MM.1S (cell line): ENCODE results near the gene CHD6.

ENCODE experiments used
- DNase-seq: peaks from one replicate; pipeline ENCODE4 v3.0.0-alpha.2; 2015
- H2AFZ ChIP-seq: fragments of 300-600 bp; sonication (generic); 2 replicates; pipeline ENCODE4 v1.6.0; 2016; ENCODE audit warnings: antibody characterized with exemption, low read length
- H3F3A ChIP-seq: fragments of 300-600 bp; sonication (generic); 2 replicates; pipeline ENCODE4 v1.6.1; 2016; ENCODE audit warnings: mild to moderate bottlenecking, antibody characterized with exemption, low read length, moderate library complexity, mixed read lengths; ENCODE audit not compliant: insufficient read depth
- H3K27ac ChIP-seq: fragments of 300-600 bp; sonication (generic); 2 replicates; pipeline ENCODE4 v1.5.1; 2016; ENCODE audit warnings: mild to moderate bottlenecking, low read length
- H3K27me3 ChIP-seq: fragments of 300-600 bp; sonication (generic); replicated peaks from 2 replicates; pipeline ENCODE4 v1.6.0; 2016; ENCODE audit warnings: low read length; ENCODE audit not compliant: insufficient read depth
- H3K36me3 ChIP-seq: fragments of 300-600 bp; sonication (generic); replicated peaks from 2 replicates; pipeline ENCODE4 v1.6.1; 2016; ENCODE audit warnings: mild to moderate bottlenecking, low read length, mixed read lengths; ENCODE audit not compliant: insufficient read depth
- H3K4me1 ChIP-seq: fragments of 300-600 bp; sonication (generic); 2 replicates; pipeline ENCODE4 v1.6.1; 2016; ENCODE audit warnings: low read length, mixed read lengths
- H3K4me2 ChIP-seq: fragments of 300-600 bp; sonication (generic); 2 replicates; pipeline ENCODE4 v1.6.0; 2016; ENCODE audit warnings: low read depth, low read length
- H3K4me3 ChIP-seq: fragments of 300-600 bp; sonication (generic); 2 replicates; pipeline ENCODE4 v1.5.1; 2016; ENCODE audit warnings: low read length, mixed read lengths
- H3K79me2 ChIP-seq: fragments of 300-600 bp; sonication (generic); 2 replicates; pipeline ENCODE4 v1.6.1; 2016; ENCODE audit warnings: mixed run types, low read length, mixed read lengths
- H3K9ac ChIP-seq: fragments of 300-600 bp; sonication (generic); 2 replicates; pipeline ENCODE4 v1.6.1; 2016; ENCODE audit warnings: low read length, mixed read lengths
- H3K9me2 ChIP-seq: fragments of 300-600 bp; sonication (generic); replicated peaks from 2 replicates; pipeline ENCODE4 v1.6.1; 2016; ENCODE audit warnings: mild to moderate bottlenecking, low read length, mixed read lengths; ENCODE audit not compliant: insufficient read depth
- H3K9me3 ChIP-seq: fragments of 300-600 bp; sonication (generic); replicated peaks from 2 replicates; pipeline ENCODE4 v1.6.1; 2016; ENCODE audit warnings: mild to moderate bottlenecking, low read length, mixed read lengths; ENCODE audit not compliant: insufficient read depth
- H4K20me1 ChIP-seq: fragments of 300-600 bp; sonication (generic); 2 replicates; pipeline ENCODE4 v1.6.1; 2016; ENCODE audit warnings: mild to moderate bottlenecking, low read length, moderate library complexity, mixed read lengths; ENCODE audit not compliant: insufficient read depth
- EZH2 ChIP-seq: fragments of 300-600 bp; sonication (generic); optimal IDR thresholded peaks from 2 replicates; pipeline ENCODE3; 2017; ENCODE audit warnings: low read depth, mild to moderate bottlenecking, antibody characterized with exemption, low read length, mixed read lengths
- EZH2phosphoT487 ChIP-seq: fragments of 300-600 bp; sonication (generic); IDR thresholded peaks from 2 replicates; pipeline ENCODE4 v1.6.1; 2018; ENCODE audit warnings: antibody characterized with exemption, low read length
- TF ChIP-seq, protein P1 (sequence below): fragments of 300-600 bp; sonication (generic); IDR thresholded peaks from 2 replicates; pipeline ENCODE4 v1.5.1; 2016; ENCODE audit warnings: antibody characterized with exemption, low read length, mixed read lengths

Gene CHD6

DNA sequence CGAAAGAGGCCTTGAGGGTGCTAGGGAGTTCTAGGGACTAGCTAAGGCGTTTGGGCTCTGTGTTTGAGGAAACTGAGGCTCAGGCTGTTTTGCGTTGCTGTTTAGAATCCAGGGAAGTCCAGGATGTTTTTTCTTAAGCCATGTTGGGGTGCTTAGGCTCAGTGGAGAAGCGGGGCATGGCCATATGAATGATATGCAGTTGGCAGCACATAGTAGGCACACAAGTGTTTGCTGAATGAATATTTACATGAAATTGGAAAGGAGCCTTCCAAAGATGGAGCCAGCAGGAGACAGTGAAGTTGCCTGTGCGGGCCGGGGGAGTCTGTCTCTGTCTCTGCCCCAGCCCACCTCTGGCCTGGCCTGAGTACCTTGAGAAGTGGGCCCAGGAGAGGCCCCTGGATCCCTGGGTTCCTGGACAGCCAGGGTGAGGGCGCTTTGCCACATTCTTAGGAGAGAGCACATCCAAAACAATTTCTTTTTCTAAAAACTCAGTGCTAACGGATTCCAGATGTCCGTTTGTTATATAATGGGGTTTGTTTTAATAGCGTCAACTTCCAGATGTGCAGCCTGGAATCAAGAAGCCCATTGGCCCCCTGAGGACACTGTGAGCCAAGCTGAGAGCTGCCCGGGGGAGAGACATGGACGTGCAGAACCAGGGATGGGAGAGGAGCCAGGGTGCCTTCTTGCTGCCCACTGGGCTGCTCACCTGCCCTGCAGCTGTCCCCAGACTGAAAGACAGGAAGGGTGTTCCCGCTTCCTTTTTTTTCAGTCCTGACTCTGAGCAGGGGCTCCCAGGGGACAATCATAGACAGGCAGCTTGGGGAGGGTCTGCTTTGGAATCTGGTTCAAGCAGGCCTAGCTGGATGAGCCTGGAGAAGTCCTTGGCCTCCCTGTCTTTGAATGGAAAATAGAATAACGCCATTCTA lies 231.4 kb downstream of the CHD6 start:
- TF ChIP-seq, protein P1, sequence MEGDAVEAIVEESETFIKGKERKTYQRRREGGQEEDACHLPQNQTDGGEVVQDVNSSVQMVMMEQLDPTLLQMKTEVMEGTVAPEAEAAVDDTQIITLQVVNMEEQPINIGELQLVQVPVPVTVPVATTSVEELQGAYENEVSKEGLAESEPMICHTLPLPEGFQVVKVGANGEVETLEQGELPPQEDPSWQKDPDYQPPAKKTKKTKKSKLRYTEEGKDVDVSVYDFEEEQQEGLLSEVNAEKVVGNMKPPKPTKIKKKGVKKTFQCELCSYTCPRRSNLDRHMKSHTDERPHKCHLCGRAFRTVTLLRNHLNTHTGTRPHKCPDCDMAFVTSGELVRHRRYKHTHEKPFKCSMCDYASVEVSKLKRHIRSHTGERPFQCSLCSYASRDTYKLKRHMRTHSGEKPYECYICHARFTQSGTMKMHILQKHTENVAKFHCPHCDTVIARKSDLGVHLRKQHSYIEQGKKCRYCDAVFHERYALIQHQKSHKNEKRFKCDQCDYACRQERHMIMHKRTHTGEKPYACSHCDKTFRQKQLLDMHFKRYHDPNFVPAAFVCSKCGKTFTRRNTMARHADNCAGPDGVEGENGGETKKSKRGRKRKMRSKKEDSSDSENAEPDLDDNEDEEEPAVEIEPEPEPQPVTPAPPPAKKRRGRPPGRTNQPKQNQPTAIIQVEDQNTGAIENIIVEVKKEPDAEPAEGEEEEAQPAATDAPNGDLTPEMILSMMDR = no peak
- TF ChIP-seq EZH2 = no peak
- no peak for TF ChIP-seq EZH2phosphoT487
- no peaks in the 10 kb centered on the region for H3K9me3 ChIP-seq
- no peaks in the 10 kb centered on the region for H3F3A ChIP-seq
- no peak overlapping the region for H3K27ac ChIP-seq
- H3K9ac ChIP-seq = no peak overlapping the region
- H3K27me3 ChIP-seq = no peaks in the 10 kb centered on the region
- H3K9me2 ChIP-seq = no peaks in the 10 kb centered on the region
- DNase-seq = no peak
- H2AFZ ChIP-seq = no peak overlapping the region
- no peaks in the 10 kb centered on the region for H4K20me1 ChIP-seq
- H3K4me3 ChIP-seq = no peak overlapping the region
- H3K79me2 ChIP-seq = no peaks in the 10 kb centered on the region
- no peaks in the 10 kb centered on the region for H3K4me1 ChIP-seq
- no peaks in the 10 kb centered on the region for H3K36me3 ChIP-seq
- H3K4me2 ChIP-seq = no peak overlapping the region

DNA sequence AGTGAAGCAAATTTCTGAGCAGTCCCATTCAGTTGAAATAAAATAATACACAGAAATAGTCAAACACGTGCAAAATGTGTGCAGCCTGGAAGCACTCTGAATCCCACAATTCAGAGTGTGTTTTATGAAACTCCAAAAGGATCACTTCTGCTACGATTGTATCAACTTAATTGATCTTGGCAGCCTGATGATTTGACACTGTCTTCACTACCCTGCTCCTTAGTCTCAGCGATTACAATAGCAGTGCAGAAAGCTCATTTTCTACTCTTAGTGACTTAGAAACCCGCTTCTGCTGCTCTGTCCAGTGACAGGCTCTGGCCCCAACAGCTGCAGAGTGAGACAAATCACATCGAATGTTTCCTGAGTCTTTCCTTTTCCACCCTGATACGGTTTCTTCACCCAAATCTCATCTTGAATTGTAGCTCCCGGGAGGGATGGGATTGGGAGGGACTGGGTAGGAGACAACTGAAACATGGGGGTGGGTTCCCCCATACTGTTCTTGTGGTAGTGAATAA lies 235.3 kb downstream of the CHD6 start:
- H3K79me2 ChIP-seq = no peaks in the 10 kb centered on the region
- H3K9me2 ChIP-seq = no peaks in the 10 kb centered on the region
- DNase-seq = no peak
- H3K9ac ChIP-seq = no peak overlapping the region
- no peak for TF ChIP-seq EZH2
- no peaks in the 10 kb centered on the region for H4K20me1 ChIP-seq
- no peaks in the 10 kb centered on the region for H3K27me3 ChIP-seq
- no peak overlapping the region for H3K4me2 ChIP-seq
- no peaks in the 10 kb centered on the region for H3K9me3 ChIP-seq
- H3K4me3 ChIP-seq = no peak overlapping the region
- no peak overlapping the region for H2AFZ ChIP-seq
- no peaks in the 10 kb centered on the region for H3K36me3 ChIP-seq
- H3K4me1 ChIP-seq = no peaks in the 10 kb centered on the region
- H3K27ac ChIP-seq = no peak overlapping the region
- no peaks in the 10 kb centered on the region for H3F3A ChIP-seq

DNA sequence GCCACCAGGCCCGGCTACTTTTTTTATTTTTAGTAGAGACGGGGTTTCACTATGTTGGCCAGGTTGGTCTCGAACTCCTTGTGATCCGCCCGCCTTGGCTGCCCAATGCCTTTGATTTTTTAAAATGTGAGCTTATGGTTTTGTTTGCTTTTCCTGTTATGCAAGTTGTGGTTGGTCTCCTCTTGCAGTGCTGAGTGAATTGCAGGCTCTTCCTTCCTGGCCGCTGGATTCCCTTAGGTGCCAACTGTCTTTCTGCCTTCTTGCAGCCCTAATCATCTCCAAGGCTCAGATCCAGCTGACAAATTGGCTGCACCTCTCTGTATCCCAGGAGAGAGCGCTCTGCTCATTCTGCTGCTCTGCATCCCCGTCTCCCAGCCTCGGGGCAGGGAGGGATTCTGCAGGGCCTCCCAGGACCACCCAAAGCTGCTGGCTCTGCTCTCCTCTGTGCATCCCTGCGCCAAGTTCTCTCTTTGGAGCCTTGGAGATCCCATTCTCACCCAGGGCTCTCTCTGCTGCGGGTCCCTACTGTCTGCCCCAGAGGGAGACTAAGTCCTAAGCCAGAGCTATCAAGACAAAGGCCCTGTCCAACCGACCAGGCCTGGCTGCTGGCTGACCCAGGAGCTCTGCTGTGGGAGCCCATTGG lies 237.5 kb downstream of the CHD6 start:
- H3K9me2 ChIP-seq = no peaks in the 10 kb centered on the region
- no peak overlapping the region for H3K4me3 ChIP-seq
- DNase-seq = no peak
- no peaks in the 10 kb centered on the region for H3K4me1 ChIP-seq
- no peaks in the 10 kb centered on the region for H3K36me3 ChIP-seq
- TF ChIP-seq EZH2 (no peak), EZH2phosphoT487 (no peak)
- TF ChIP-seq, protein P1 = no peak
- no peak overlapping the region for H3K9ac ChIP-seq
- H3K79me2 ChIP-seq = no peaks in the 10 kb centered on the region
- no peaks in the 10 kb centered on the region for H4K20me1 ChIP-seq
- H3F3A ChIP-seq = no peaks in the 10 kb centered on the region
- no peak overlapping the region for H3K27ac ChIP-seq
- H3K9me3 ChIP-seq = no peaks in the 10 kb centered on the region
- H3K27me3 ChIP-seq = no peaks in the 10 kb centered on the region
- H2AFZ ChIP-seq = no peak overlapping the region
- no peak overlapping the region for H3K4me2 ChIP-seq
